Measurements from ENCODE around the gene NKX2-8. TPM values are rescaled to one million over a fixed set of nuclear protein-coding genes. Genes with fewer than 3 reads are reported as not detected.

The NKX2-8 gene
- not detected for polyA plus RNA-seq (2012; ENCODE audit: insufficient read depth, insufficient read length, low read depth)

GRCh38 chr14:36582011-36582873, at the start of gene NKX2-8:
Gene NKX2-8, minus strand, starts transcription at chr14:36582614. Its CDS starts 225 bp downstream, at chr14:36582389.
- H3K36me3 ChIP-seq = no peaks in the 10 kb centered on the region
- peaks cover 77% of the 10 kb centered on the region for H3K27me3 ChIP-seq
- no peaks in the 10 kb centered on the region for H3K9me3 ChIP-seq
- no peak for TF ChIP-seq CTCF (IDR thresholded peaks at IDR 0.05; ENCODE audit: low read depth, low read length)
- H3K4me1 ChIP-seq = no peaks in the 10 kb centered on the region
- no peak for DNase-seq
- H3K4me3 ChIP-seq (ENCODE audit: low read depth, low read length) = no peak within 1 kb of the TSS

DNA sequence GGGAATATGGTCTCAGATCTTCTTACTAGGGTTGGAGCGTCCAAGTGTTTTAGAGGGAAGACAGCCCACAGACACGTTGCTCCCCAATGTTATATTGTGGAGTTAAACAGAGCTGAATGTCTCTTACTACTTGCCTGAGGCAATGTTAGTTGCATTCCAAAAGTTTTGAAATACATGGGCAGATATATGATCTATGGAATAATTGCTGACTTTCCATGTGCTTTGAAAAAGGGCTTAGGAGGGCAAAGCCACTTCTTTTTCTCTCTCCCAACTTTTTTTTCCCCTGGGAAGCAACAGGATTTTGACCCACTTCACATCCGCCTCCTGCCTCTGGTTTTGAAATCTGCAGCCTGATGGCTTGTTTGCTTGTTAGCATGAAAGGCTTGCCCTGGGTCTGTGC, 45.6 kb upstream of the NKX2-8 start:
- DNase-seq = no peak
- TF ChIP-seq CTCF (IDR thresholded peaks at IDR 0.05; ENCODE audit: low read depth, low read length) = no peak
- Histone ChIP-seq H3K36me3 (no peaks in the 10 kb centered on the region), H3K9me3 (no peaks in the 10 kb centered on the region), H3K27me3 (no peaks in the 10 kb centered on the region), H3K4me1 (no peaks in the 10 kb centered on the region), H3K4me3 (ENCODE audit: low read depth, low read length) (no peak overlapping the region)

DNA sequence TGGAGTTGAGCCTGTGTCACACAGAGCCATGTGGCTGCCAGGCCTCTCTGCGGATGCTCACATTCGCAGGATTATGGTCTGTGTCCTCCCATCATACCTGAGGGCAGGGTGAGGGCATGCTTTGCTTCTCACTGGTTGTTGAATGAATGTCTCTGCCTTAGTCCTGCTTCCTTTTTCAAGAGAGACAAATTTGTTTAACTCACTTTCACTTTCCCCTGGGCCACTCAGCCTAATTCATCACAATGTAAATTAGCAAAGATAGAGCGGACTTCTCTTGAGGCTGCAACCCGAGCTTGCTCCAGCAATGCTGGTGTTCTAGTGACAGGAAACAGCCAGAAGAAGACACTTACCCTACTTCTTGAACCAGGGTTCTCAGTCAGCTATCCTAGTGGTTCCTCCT, 43.7 kb upstream of the NKX2-8 start:
- H3K36me3 ChIP-seq = no peaks in the 10 kb centered on the region
- H3K27me3 ChIP-seq = no peaks in the 10 kb centered on the region
- DNase-seq = no peak
- no peaks in the 10 kb centered on the region for H3K4me1 ChIP-seq
- no peaks in the 10 kb centered on the region for H3K9me3 ChIP-seq
- H3K4me3 ChIP-seq (ENCODE audit: low read depth, low read length) = no peak overlapping the region
- TF ChIP-seq CTCF (IDR thresholded peaks at IDR 0.05; ENCODE audit: low read depth, low read length) = no peak

GRCh38 chr14:36625436-36625835, 43.0 kb upstream of the NKX2-8 start:
- TF ChIP-seq CTCF (IDR thresholded peaks at IDR 0.05; ENCODE audit: low read depth, low read length) = no peak
- no peak overlapping the region for H3K4me3 ChIP-seq (ENCODE audit: low read depth, low read length)
- no peaks in the 10 kb centered on the region for H3K27me3 ChIP-seq
- H3K36me3 ChIP-seq = no peaks in the 10 kb centered on the region
- H3K9me3 ChIP-seq = no peaks in the 10 kb centered on the region
- DNase-seq = no peak
- H3K4me1 ChIP-seq = no peaks in the 10 kb centered on the region

DNA sequence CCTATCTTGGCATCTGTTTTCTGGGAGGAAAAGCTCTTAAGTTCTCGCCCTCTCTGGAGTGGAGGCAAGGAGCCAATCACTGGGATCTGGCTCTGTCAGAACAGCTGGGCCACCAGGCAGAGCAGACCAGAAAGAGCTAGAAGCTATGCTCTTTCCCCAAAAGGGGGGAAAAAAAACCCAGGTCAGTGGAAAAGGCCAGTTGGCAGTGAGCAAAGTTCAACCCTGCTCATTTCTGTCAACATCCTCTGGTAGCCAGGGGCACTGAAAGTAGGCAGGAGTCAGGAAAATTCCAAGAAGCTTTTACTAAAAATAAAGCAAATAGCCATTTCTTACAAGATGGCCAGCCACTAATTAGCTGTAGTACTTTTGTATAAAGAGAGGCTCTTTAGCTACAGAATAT, 42.6 kb upstream of the NKX2-8 start:
- no peak for TF ChIP-seq CTCF (IDR thresholded peaks at IDR 0.05; ENCODE audit: low read depth, low read length)
- H3K27me3 ChIP-seq = no peaks in the 10 kb centered on the region

DNA sequence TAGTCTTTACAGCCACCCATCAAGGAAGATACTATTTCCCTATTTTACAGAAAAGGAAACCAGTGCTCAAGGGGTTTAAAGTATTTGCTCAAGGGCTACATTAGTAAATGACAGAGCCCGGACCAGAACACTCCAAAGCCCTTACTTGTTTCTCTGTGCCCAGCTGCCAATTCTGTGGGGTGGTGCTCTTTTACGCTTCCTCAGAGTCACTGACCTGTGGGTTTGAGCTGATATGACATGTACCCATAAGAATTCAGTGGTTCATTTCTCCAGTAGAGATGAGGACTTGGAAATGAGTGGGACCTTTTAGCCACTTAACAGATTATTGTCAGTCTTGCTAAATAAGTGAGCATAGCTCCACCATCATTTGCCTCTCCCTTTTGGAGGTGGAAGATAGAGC, 37.4 kb upstream of the NKX2-8 start:
- no peaks in the 10 kb centered on the region for H3K27me3 ChIP-seq
- TF ChIP-seq CTCF (IDR thresholded peaks at IDR 0.05; ENCODE audit: low read depth, low read length) = no peak
- no peak overlapping the region for H3K4me3 ChIP-seq (ENCODE audit: low read depth, low read length)
- H3K9me3 ChIP-seq = no peaks in the 10 kb centered on the region
- no peaks in the 10 kb centered on the region for H3K36me3 ChIP-seq
- DNase-seq = no peak
- H3K4me1 ChIP-seq = no peaks in the 10 kb centered on the region

More for the DNA sequence above, 42.6 kb upstream of the NKX2-8 start:
- Histone ChIP-seq H3K9me3 (no peaks in the 10 kb centered on the region), H3K4me3 (ENCODE audit: low read depth, low read length) (no peak overlapping the region), H3K4me1 (no peaks in the 10 kb centered on the region), H3K36me3 (no peaks in the 10 kb centered on the region)
- DNase-seq = no peak

All from BE2C (cell line).